ENCODE measurements around the gene TMEM121B.
"Not testable (repeated sequence)": the region's sequence is repeated elsewhere in the genome, so short reads cannot be mapped to it uniquely, and the experiment has no call there.

The TMEM121B gene

DNA sequence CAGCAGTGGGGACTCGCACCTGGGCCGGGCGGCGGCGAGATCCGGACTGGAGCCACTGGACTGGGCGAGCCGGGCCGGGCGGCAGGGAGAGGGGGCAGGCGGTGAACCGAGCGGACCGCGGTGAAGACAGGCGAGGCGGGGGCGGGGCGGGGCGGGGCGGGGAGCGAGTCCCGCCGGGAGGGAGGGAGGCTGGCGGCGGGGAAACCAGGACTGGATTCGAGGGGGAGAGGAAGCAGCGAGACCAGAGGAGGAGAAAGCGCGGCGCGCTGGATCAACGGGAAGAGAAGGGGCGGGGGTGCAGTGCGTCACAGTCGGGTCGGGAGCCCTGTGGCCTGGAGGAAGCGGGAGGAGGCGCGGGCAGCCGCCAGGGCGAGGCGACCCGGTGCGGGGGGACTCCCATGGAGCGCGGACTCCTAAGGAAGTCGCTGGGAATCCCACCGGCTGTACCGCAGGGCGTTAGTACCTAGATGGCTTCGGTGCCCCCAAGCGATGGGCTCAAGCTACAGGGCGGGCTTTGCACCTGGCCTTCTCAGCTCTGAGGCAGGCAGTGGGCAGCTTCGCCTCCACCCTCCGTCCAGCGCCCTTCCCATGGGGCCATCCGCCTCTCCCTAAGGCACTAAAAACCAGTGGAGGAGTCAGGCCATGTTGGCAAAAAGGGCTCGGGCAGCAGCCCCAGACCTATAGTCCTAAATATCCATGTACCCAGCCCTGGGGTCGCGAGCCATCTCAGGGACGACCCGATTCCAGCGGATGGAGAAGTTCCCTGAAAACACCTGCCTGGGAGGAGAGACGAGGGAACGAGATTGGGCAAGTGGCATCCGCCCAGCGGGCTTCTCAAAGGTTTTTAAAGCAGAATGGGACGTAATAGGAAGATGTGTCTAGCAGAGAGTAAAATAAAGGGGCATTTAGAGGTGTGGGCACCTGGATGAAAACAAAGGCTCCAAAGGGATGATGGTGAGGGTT lies at the start of gene TMEM121B:
TMEM121B (minus strand) TSS at position 128 of the 963 bp plus-strand sequence. CDS start 233 bp downstream, outside the sequence.
- DNase-seq (ENCODE audit: low read depth) = no peak

- no peak for DNase-seq (ENCODE audit: low read depth)
These were observed 46.3 kb upstream of the TMEM121B start for GRCh38 chr22:17167486-17167885.

DNA sequence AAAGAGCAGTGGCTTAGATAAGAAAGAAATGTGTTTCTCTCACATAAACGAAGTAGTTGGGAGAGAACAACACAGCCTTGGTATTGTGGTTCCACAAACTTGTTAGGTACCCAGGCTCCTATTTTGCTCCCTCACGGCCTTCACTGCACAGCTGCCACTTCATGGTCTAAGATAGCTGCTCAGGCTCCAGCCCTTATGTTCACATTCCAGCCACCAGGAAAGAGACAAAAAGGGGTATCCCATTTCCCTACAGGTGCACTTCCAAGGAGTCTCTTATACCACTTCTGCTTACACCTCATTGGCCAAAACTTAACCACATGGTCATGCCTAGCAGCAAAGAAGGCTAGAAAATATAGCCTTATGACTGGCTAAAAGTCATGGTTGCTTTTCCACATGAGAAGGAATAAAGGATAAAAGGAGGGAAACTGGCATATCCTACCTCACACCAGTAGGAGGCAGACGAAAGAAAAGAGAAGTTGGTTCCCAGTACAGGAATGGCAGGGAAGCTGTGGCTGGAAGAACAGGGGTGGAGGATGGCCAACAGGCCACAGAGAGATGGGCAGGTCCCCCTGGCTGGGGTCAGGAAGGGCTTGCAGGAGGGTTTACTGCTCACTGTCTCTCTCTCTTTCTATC lies 43.3 kb upstream of the TMEM121B start:
- DNase-seq (ENCODE audit: low read depth) = no peak

DNA sequence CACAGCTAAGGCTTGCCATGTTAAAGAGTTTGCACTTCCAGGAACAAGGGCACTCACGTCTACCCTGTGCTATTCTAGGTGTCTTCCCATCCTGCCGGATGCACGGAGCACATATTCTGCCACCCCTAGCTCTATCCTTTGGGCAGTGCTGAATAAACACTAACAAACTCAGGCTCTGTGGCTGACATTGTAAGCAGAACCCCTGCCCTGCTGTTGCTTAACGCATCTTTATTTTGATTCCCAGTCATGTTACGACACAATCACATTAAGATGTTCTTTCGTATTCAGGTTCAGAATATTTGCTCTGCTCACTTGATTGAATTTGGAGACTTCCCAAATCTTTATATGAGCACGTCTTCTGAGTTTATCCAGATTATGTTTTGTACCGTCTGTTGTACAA lies 41.6 kb upstream of the TMEM121B start:
- DNase-seq (ENCODE audit: low read depth) = no peak

DNA sequence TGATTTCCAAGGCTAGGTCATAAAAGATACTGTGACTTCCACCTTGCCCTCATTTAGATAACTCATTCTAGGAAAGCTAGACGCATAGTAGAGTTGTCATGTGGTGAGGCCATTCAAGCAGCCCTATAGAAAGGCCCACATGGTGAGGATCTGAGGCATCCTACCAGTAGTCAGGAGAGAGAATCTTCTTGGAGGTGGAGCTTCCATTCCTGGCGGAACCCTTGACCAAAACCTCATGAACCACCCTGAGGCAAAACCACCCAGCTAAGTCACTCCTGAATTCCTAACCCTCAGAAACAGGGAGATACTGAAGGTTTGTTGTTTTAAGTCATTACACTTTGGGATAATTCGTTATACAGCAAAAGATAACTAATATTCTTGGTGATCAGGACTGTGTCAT lies 40.8 kb upstream of the TMEM121B start:
- no peak for DNase-seq (ENCODE audit: low read depth)

- no peak for DNase-seq (ENCODE audit: low read depth)
These were observed 38.4 kb upstream of the TMEM121B start for GRCh38 chr22:17159504-17159951.

- peak; percentile 54 for DNase-seq (ENCODE audit: low read depth)
These were observed 37.7 kb upstream of the TMEM121B start, which contains the start of gene HDHD5 for GRCh38 chr22:17158568-17159503. Gene HDHD5, minus strand, starts transcription at chr22:17159277. Its CDS starts 26 bp downstream, at chr22:17159251.

DNA sequence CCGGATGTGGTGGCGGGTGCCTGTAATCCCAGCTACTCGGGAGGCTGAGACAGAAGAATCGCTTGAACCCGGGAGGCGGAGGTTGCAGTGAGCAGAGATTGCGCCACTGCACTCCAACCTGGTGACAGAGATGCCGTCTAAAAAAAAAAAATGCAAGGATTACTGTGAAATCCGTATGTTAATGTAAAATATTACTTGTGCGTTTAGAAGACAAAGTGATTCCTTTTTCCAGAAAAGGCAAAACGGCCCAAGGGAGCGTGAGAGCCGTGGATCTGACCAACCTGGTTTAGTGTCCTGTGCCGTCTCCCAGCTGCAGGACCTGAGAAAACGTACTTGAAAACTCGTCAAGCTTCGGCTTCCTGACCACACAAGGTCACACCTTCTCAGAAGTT lies 37.0 kb upstream of the TMEM121B start:
- DNase-seq (ENCODE audit: low read depth) = no peak

DNA sequence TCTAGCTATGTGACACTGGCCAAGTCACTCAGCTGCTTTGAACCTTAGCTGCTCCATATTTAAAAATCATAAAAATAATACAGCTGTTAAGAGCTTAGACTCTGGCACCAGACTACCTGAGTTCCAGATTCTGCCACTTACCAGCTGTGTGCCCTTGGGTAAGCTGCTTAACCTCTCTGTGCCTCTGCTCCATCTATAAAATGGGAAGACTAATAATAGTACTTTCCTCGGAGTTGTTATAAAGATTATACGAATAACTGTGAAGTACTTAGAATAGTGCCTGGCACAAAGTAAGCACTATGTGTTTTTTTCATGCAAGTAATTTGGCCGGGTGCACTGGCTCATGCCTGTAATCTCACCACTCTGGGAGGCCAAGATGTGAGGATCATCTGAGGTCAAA lies 36.6 kb upstream of the TMEM121B start:
- DNase-seq (ENCODE audit: low read depth) = no peak

- no peak for DNase-seq (ENCODE audit: low read depth)
These were observed 34.8 kb upstream of the TMEM121B start for GRCh38 chr22:17155941-17156340.

DNA sequence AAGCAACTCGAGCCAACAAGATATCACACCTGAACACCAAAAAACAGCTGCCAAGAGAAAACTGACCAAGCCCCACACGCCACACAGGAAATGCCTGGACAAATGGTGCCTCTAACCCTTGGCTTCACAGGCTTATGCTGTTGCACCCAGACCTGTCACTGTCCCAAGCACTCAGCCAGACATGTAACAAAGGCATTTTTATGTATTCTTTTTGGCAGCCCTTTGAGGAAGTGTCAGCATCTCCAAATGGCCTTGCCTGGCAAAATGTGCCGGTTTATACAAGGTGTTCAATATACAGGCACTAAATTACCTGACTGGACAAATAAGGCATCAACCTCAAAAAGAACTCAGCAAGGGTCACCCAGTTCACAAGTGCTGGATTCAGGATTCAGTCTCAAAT lies 31.8 kb upstream of the TMEM121B start:
- no peak for DNase-seq (ENCODE audit: low read depth)

DNA sequence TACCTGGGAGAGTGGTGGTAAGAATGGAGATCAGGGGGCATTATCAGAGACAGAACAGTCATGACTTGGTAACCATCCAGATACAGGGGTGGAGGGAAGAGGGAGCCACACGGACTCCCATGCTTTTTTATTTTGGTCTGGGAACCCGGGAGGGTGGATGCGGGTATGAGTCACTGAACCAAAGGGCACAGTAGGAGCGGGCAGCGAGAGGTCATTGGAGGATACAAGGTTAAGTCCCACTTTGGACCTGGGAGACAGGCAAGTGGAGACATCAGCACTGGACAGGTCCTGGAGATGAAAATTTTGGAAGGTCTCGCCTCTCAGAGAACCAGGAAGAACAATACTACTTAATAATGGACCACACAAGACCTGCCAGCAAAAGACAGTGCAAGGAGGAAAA lies 31.2 kb upstream of the TMEM121B start:
- no peak for DNase-seq (ENCODE audit: low read depth)

GRCh38 chr22:17149076-17149815 lies 28.1 kb upstream of the TMEM121B start:
- DNase-seq (ENCODE audit: low read depth) = no peak

- DNase-seq (ENCODE audit: low read depth) = not testable (repeated sequence)
These were observed 26.3 kb upstream of the TMEM121B start for GRCh38 chr22:17147458-17147857.

- DNase-seq (ENCODE audit: low read depth) = no peak
These were observed 24.0 kb upstream of the TMEM121B start for GRCh38 chr22:17145021-17145680.

GRCh38 chr22:17143826-17144225 lies 22.7 kb upstream of the TMEM121B start:
- DNase-seq (ENCODE audit: low read depth) = no peak

DNA sequence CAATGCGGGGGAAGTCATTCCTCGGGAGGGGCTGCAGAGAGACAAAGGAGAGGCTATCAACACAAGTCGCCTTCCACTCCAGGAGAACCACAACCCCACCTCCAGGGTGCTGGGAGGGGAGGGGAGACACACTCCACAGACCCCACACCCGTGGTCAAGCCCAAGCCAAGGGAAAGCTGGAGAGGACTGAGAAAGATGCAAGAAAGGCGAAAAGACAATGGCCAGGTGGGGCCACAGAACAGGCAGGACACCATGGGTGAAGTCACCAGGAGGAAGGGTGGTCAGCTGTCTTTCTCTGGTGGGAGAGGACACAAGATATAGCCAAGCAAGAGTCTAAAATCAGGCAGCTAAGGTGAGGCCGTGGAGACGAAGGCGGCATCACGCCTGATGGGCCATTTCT lies 21.9 kb upstream of the TMEM121B start:
- DNase-seq (ENCODE audit: low read depth) = no peak

DNA sequence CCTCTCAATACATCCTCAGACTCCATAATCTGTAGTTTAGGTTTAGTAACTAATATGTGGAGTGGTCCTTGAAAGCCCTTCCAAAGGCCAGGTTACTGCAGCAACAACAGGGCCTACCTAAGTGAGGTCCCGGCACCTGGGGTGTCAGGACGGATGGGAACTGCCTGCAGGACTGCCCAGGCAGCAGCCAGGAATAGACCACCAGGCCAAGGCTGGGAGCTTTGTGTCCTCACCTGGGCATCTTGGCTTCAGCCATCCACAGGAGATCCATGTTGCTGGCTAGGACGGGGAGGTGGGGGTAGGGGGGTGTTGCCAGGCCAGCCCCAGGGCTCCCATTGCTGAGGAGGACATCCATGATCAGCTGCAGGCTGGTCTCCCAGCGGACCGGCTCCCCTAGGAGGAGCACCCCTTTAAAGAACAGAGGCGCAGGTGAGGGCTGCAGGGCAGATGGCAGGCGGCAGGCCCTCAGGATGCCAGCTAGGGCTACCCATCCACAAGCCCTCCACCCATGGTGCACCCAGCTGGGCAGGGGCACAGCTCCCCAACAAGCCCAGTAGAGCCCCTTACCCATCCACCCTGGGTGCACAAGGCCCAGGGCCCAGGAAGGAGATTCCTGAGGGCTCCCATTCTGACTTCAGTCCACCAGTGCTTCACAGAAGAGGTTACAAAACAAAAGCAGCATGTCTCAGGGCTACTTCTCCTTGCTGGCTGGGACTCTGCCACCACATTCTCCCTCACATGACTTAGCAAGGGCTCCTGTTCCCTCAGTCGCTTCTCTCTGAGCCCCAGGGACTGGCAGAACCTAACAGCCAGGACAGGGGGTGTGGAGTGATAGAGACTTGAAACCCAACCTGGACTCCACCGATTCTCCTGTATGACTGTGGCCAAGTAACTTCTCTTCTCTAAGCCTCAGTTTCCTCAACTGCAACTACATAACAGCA lies 19.9 kb upstream of the TMEM121B start:
- DNase-seq (ENCODE audit: low read depth) = no peak

- DNase-seq (ENCODE audit: low read depth) = no peak
These were observed 18.9 kb upstream of the TMEM121B start for GRCh38 chr22:17140022-17140421.

DNA sequence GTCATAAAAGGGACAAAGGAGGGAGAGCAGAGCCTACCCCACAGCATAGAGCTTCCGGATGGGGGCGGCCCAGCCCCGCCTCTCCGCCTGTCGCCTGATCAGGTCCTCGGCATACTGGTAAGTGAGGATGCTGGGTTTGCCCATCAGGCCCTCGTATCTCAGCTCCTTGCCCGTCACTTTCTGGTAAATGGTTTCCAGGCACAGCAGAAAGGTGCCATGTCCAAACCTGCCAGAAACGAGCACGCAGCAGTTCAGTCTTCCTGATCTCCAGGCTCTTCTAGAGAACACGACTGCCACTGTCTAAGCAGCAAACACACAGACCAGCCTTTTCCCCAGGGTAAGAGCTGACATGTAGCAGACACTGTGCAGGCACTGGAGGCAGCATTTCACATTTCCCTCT lies 17.4 kb upstream of the TMEM121B start:
- DNase-seq (ENCODE audit: low read depth) = no peak
